Measurements from ENCODE around the gene NELL2.

- TF ChIP-seq EP300 (IDR thresholded peaks at IDR 0.05) (no peak), CTCF (IDR thresholded peaks at IDR 0.05) (no peak), POLR2A (IDR thresholded peaks at IDR 0.05; ENCODE audit: low read length) (no peak), MAFK (IDR thresholded peaks at IDR 0.05; ENCODE audit: partially characterized antibody) (no peak), PBX3 (IDR thresholded peaks at IDR 0.05) (no peak), BCL3 (IDR thresholded peaks at IDR 0.05) (no peak), HOXB13 (CRISPR knock-in tag; IDR thresholded peaks at IDR 0.05; ENCODE audit: low read depth) (no peak)
These were observed 287.5 kb downstream of the NELL2 start for GRCh38 chr12:44588651-44589050.

All from A549 (cell line).